Keratinocyte (primary cell): ENCODE measurements around the gene TCP10L. TPM values are rescaled to one million over a fixed set of nuclear protein-coding genes. Genes with fewer than 3 reads are reported as not detected.
"Not testable (repeated sequence)": the region's sequence is repeated elsewhere in the genome, so short reads cannot be mapped to it uniquely, and the experiment has no call there.

ENCODE experiments used
- DNase-seq: peaks from one replicate; pipeline ENCODE4 v3.0.0-alpha.2; 2011; ENCODE audit warnings: low read depth, missing footprints, low spot score
- FAIRE-seq: peaks from 2 replicates; lab custom pipeline; 2011; peaks lifted over from hg19 to GRCh38; lab: Jason Lieb, UNC
- H2AFZ ChIP-seq: 2 replicates; pipeline ENCODE4 v1.6.0; 2012; ENCODE audit warnings: low read length, control low read depth, inconsistent platforms; ENCODE audit not compliant: control insufficient read depth
- H3K27ac ChIP-seq: 2 replicates; pipeline ENCODE4 v1.5.1; 2011; ENCODE audit warnings: low read length; ENCODE audit not compliant: control insufficient read depth, insufficient read depth
- H3K27me3 ChIP-seq: 3 replicates; pipeline ENCODE4 v1.6.0; 2011; ENCODE audit warnings: low read length; ENCODE audit not compliant: control insufficient read depth, insufficient read depth; ENCODE audit errors: extremely low read depth
- H3K36me3 ChIP-seq, 2 experiments: 2 replicates in 1 of 2; 3 replicates in 1 of 2; pipeline ENCODE4 v1.5.1; 2011; ENCODE audit warnings: low read length in 2 of 2, mild to moderate bottlenecking in 1 of 2; ENCODE audit not compliant: control insufficient read depth in 2 of 2, insufficient read depth in 2 of 2; ENCODE audit errors: extremely low read depth in 1 of 2
- H3K4me1 ChIP-seq: 3 replicates; pipeline ENCODE4 v1.5.1; 2011; ENCODE audit warnings: low read length; ENCODE audit not compliant: control insufficient read depth, insufficient read depth; ENCODE audit errors: extremely low read depth
- H3K4me2 ChIP-seq: 3 replicates; pipeline ENCODE4 v1.6.0; 2011; ENCODE audit warnings: low read depth, low read length; ENCODE audit not compliant: control insufficient read depth, insufficient read depth; ENCODE audit errors: extremely low read depth
- H3K4me3 ChIP-seq, 3 experiments: fragments of 200-600 bp in 1 of 3; sonication (generic) in 1 of 3; 2 replicates in 2 of 3; 3 replicates in 1 of 3; pipeline ENCODE4 v1.5.1; 2011 to 2016; ENCODE audit warnings: low read length in 3 of 3, mild to moderate bottlenecking in 3 of 3, control low read depth in 2 of 3, inconsistent platforms in 1 of 3, low read depth in 1 of 3, mixed read lengths in 1 of 3, mixed run types in 1 of 3, moderate library complexity in 1 of 3; ENCODE audit not compliant: control insufficient read depth in 2 of 3, insufficient read depth in 2 of 3; ENCODE audit errors: extremely low read depth in 1 of 3
- H3K79me2 ChIP-seq: 2 replicates; pipeline ENCODE4 v1.6.0; 2012; ENCODE audit warnings: low read length; ENCODE audit not compliant: control insufficient read depth, insufficient read depth
- H3K9ac ChIP-seq: 3 replicates; pipeline ENCODE4 v1.6.0; 2011; ENCODE audit warnings: low read length; ENCODE audit not compliant: control insufficient read depth, insufficient read depth; ENCODE audit errors: extremely low read depth
- H3K9me1 ChIP-seq: 3 replicates; pipeline ENCODE4 v1.6.0; 2011; ENCODE audit warnings: low read length; ENCODE audit not compliant: control insufficient read depth, insufficient read depth; ENCODE audit errors: extremely low read depth
- H3K9me3 ChIP-seq: 2 replicates; pipeline ENCODE4 v1.5.1; 2012; ENCODE audit warnings: low read depth, low read length; ENCODE audit not compliant: control insufficient read depth
- H4K20me1 ChIP-seq: 3 replicates; pipeline ENCODE4 v1.6.0; 2011; ENCODE audit warnings: low read length; ENCODE audit not compliant: control insufficient read depth, insufficient read depth; ENCODE audit errors: extremely low read depth
- CTCF ChIP-seq, 3 experiments: IDR thresholded peaks in 1 of 3; conservative IDR thresholded peaks in 1 of 3; optimal IDR thresholded peaks in 1 of 3; 2 replicates in 2 of 3; 3 replicates in 1 of 3; pipeline versions ENCODE3 to v1.5.1; 2011; ENCODE audit warnings: low read length in 3 of 3, mild to moderate bottlenecking in 3 of 3, moderate library complexity in 2 of 3, control low read depth in 1 of 3, inconsistent platforms in 1 of 3; ENCODE audit not compliant: insufficient read depth in 2 of 3; ENCODE audit errors: extremely low read depth in 1 of 3
- EZH2 ChIP-seq: IDR thresholded peaks from one replicate; pipeline ENCODE4 v1.6.1; 2012; ENCODE audit warnings: inconsistent platforms, mild to moderate bottlenecking, low read length, moderate library complexity
- dilution Hi-C: fragments of 300-500 bp; cut with MboI; formaldehyde crosslinking; loops from one replicate; pipeline ENCODE4 v1.7.0; 2020; ENCODE audit warnings: low sequenced_read_pairs; ENCODE audit not compliant: extremely low pct_ligation_motif_present
- polyA plus RNA-seq, 5 experiments: library from polyadenylated mRNA; depleted of rRNA in 3 of 5; stranded (reverse) in 3 of 5; stranded (forward) in 1 of 5; unstranded in 1 of 5; fragments of >200 nt; gene quantifications; 1 replicate in 1 of 5; 2 replicates in 3 of 5; 3 replicates in 1 of 5; pipeline versions ENCODE4 v1.2.1 to v1.2.3, GENCODE V29; 2011 to 2012; ENCODE audit warnings: missing spikeins in 2 of 5, low read depth in 1 of 5, low replicate concordance in 1 of 5

TCP10L gene
- polyA plus RNA-seq, 1 donor (not counting 4 experiments of a cell fraction or from before 2014, with no cell fraction given): 0.25 TPM

- FAIRE-seq: no peak
- no peaks in the 10 kb centered on the region for H3K79me2 ChIP-seq
These were observed 22.9 kb downstream of the TCP10L start for GRCh38 chr21:32562426-32562825.

GRCh38 chr21:32561476-32561875, 23.8 kb downstream of the TCP10L start:
- FAIRE-seq, DNase-seq, H3K4me3 ChIP-seq, H3K4me1 ChIP-seq, H3K27me3 ChIP-seq, H3K9ac ChIP-seq, H2AFZ ChIP-seq, H3K4me2 ChIP-seq, H4K20me1 ChIP-seq, H3K36me3 ChIP-seq, dilution Hi-C loops, H3K79me2 ChIP-seq, H3K9me1 ChIP-seq, H3K9me3 ChIP-seq, H3K27ac ChIP-seq: not testable (repeated sequence)

More at GRCh38 chr21:32562426-32562825, 22.9 kb downstream of the TCP10L start:
- Histone ChIP-seq H3K4me1 (no peaks in the 10 kb centered on the region), H3K4me3 (no peak overlapping the region), H3K4me2 (no peak overlapping the region), H3K9ac (no peak overlapping the region), H3K36me3 (no peaks in the 10 kb centered on the region), H3K27ac (no peak overlapping the region), H4K20me1 (no peaks in the 10 kb centered on the region), H3K27me3 (no peaks in the 10 kb centered on the region), H2AFZ (no peak overlapping the region), H3K9me3 (no peaks in the 10 kb centered on the region), H3K9me1 (no peaks in the 10 kb centered on the region)
- DNase-seq: no peak
- dilution Hi-C loops: no loop called here
- peak; percentile 28 to 43 (median 35) for TF ChIP-seq CTCF (optimal IDR thresholded peaks at IDR 0.05 in 1 of 3, IDR thresholded peaks at IDR 0.05 in 1 of 3, conservative IDR thresholded peaks at IDR 0.05 in 1 of 3; ENCODE audit: extremely low read depth in 1 of 3, insufficient read depth in 2 of 3, low read length in 3 of 3)
- no peak for TF ChIP-seq EZH2

GRCh38 chr21:32560896-32561295, 24.4 kb downstream of the TCP10L start:
- H3K36me3 ChIP-seq: no peaks in the 10 kb centered on the region
- no peak overlapping the region for H3K4me2 ChIP-seq
- TF ChIP-seq EZH2: no peak
- no peak for TF ChIP-seq CTCF (optimal IDR thresholded peaks at IDR 0.05 in 1 of 3, IDR thresholded peaks at IDR 0.05 in 1 of 3, conservative IDR thresholded peaks at IDR 0.05 in 1 of 3; ENCODE audit: extremely low read depth in 1 of 3, insufficient read depth in 2 of 3, low read length in 3 of 3)
- no peaks in the 10 kb centered on the region for H4K20me1 ChIP-seq
- no peak overlapping the region for H3K9ac ChIP-seq
- no peaks in the 10 kb centered on the region for H3K27me3 ChIP-seq
- no peak for DNase-seq
- FAIRE-seq: no peak
- no peaks in the 10 kb centered on the region for H3K9me3 ChIP-seq
- H3K79me2 ChIP-seq: no peaks in the 10 kb centered on the region
- H3K9me1 ChIP-seq: no peaks in the 10 kb centered on the region
- H2AFZ ChIP-seq: no peak overlapping the region
- H3K4me1 ChIP-seq: no peaks in the 10 kb centered on the region
- dilution Hi-C loops: no loop called here
- H3K27ac ChIP-seq: no peak overlapping the region
- no peak overlapping the region for H3K4me3 ChIP-seq
